ENCODE results near the gene CSRP3.

GRCh38 chr11:19193916-19194315 lies 7.9 kb downstream of the CSRP3 start:
- TF ChIP-seq CTCF (IDR thresholded peaks at IDR 0.05) (no peak), POLR2AphosphoS5 (IDR thresholded peaks at IDR 0.05; ENCODE audit: insufficient read depth in 1 of 2, low read depth in 1 of 2) (no peak)
